Endothelial cell of umbilical vein (primary cell): ENCODE measurements around the gene TTC33. TPM values are rescaled to one million over a fixed set of nuclear protein-coding genes. Genes with fewer than 3 reads are reported as not detected.

ENCODE experiments used
- BruUV-seq: library from RNA; stranded (reverse); fragments of 400-500 nt; replicated peaks from 2 replicates; lab custom pipeline; 2021; lab: Mats Ljungman, UMichigan
- CTCF ChIA-PET: fragments of 300-600, 350-600 bp; sonication (Branson Sonifier 250); formaldehyde crosslinking; loops from one replicate; lab custom pipeline; 2021; ENCODE audit warnings: antibody characterized with exemption, inconsistent platforms; lab: Charles Lee
- POLR2A ChIA-PET: fragments of 300-600, 350-600 bp; sonication (Branson Sonifier 250); formaldehyde crosslinking; loops from one replicate; lab custom pipeline; 2021; ENCODE audit warnings: antibody characterized with exemption, inconsistent platforms; lab: Charles Lee
- DNase-seq: peaks from one replicate; pipeline ENCODE4 v3.0.0-alpha.2; 2011; ENCODE audit warnings: low read depth, low spot score
- FAIRE-seq: peaks from 2 replicates; lab custom pipeline; 2011; peaks lifted over from hg19 to GRCh38; lab: Jason Lieb, UNC
- H2AFZ ChIP-seq: 2 replicates; pipeline ENCODE4 v1.6.0; 2012; ENCODE audit warnings: low read depth, low read length, control low read depth, inconsistent platforms
- H3K27ac ChIP-seq: 2 replicates; pipeline ENCODE4 v1.5.1; 2011; ENCODE audit warnings: low read depth, mild to moderate bottlenecking, control low read depth, low read length, moderate library complexity; ENCODE audit not compliant: insufficient read depth
- H3K27me3 ChIP-seq, 2 experiments: 2 replicates each; pipeline versions ENCODE4 v1.6.0 to v1.6.1; 2011; ENCODE audit warnings: low read length in 2 of 2, mixed read lengths in 1 of 2; ENCODE audit not compliant: control insufficient read depth in 2 of 2, insufficient read depth in 2 of 2
- H3K36me3 ChIP-seq, 2 experiments: 2 replicates in 1 of 2; 3 replicates in 1 of 2; pipeline ENCODE4 v1.5.1; 2011; ENCODE audit warnings: low read length in 2 of 2, mild to moderate bottlenecking in 1 of 2, moderate library complexity in 1 of 2; ENCODE audit not compliant: control insufficient read depth in 2 of 2, insufficient read depth in 2 of 2; ENCODE audit errors: extremely low read depth in 1 of 2
- H3K4me1 ChIP-seq: 3 replicates; pipeline ENCODE4 v1.5.1; 2011; ENCODE audit warnings: mild to moderate bottlenecking, low read length; ENCODE audit not compliant: control insufficient read depth, insufficient read depth; ENCODE audit errors: extremely low read depth
- H3K4me2 ChIP-seq: 2 replicates; pipeline ENCODE4 v1.6.1; 2011; ENCODE audit warnings: low read length, control low read depth, mixed read lengths; ENCODE audit not compliant: insufficient read depth
- H3K4me3 ChIP-seq, 3 experiments: fragments of 200-600 bp in 1 of 3; sonication (generic), shearing (Covaris generic) in 1 of 3; replicated peaks in 1 of 3; 2 replicates each; pipeline ENCODE4 v1.5.1; 2011 to 2016; ENCODE audit warnings: control low read depth in 3 of 3, low read length in 3 of 3, mild to moderate bottlenecking in 2 of 3, inconsistent platforms in 1 of 3, low read depth in 1 of 3, moderate library complexity in 1 of 3; ENCODE audit not compliant: insufficient read depth in 1 of 3
- H3K79me2 ChIP-seq: 2 replicates; pipeline ENCODE4 v1.6.0; 2012; ENCODE audit warnings: low read length, inconsistent platforms; ENCODE audit not compliant: control insufficient read depth, insufficient read depth
- H3K9ac ChIP-seq: replicated peaks from 2 replicates; pipeline ENCODE3; 2011; ENCODE audit warnings: low read length, control low read depth; ENCODE audit not compliant: insufficient read depth; ENCODE audit errors: extremely low read depth
- H3K9me1 ChIP-seq: replicated peaks from 3 replicates; pipeline ENCODE4 v1.6.0; 2011; ENCODE audit warnings: mild to moderate bottlenecking, low read length; ENCODE audit not compliant: control insufficient read depth, insufficient read depth; ENCODE audit errors: extremely low read depth
- H3K9me3 ChIP-seq: replicated peaks from 2 replicates; pipeline ENCODE4 v1.5.1; 2012; ENCODE audit warnings: low read length, inconsistent platforms; ENCODE audit not compliant: control insufficient read depth, insufficient read depth
- H4K20me1 ChIP-seq: replicated peaks from 2 replicates; pipeline ENCODE3; 2011; ENCODE audit warnings: mild to moderate bottlenecking, low read length; ENCODE audit not compliant: control insufficient read depth, insufficient read depth; ENCODE audit errors: extremely low read depth
- EZH2 ChIP-seq: IDR thresholded peaks from 2 replicates; pipeline ENCODE4 v1.6.1; 2012; ENCODE audit warnings: borderline replicate concordance, low read depth, mild to moderate bottlenecking, moderate library complexity, low read length, inconsistent platforms; ENCODE audit not compliant: severe bottlenecking
- FOS ChIP-seq: IDR thresholded peaks from 2 replicates; pipeline ENCODE4 v1.6.1; 2011; ENCODE audit warnings: mild to moderate bottlenecking, low read length, moderate library complexity, borderline replicate concordance; ENCODE audit not compliant: insufficient read depth
- GATA2 ChIP-seq: IDR thresholded peaks from 2 replicates; pipeline ENCODE4 v1.7.0; 2011; ENCODE audit warnings: low read depth, mild to moderate bottlenecking, moderate library complexity, mixed read lengths, low read length; ENCODE audit not compliant: insufficient read length, insufficient read depth
- JUN ChIP-seq: IDR thresholded peaks from 2 replicates; pipeline ENCODE4 v1.6.1; 2011; ENCODE audit warnings: borderline replicate concordance, low read depth; ENCODE audit not compliant: insufficient read length, insufficient read depth
- MYC ChIP-seq: IDR thresholded peaks from one replicate; pipeline ENCODE4 v1.6.1; 2011; ENCODE audit warnings: mild to moderate bottlenecking, low read depth, low read length
- POLR2A ChIP-seq: IDR thresholded peaks from 2 replicates; pipeline ENCODE4 v1.6.1; 2012; ENCODE audit warnings: low read depth, mild to moderate bottlenecking, control low read depth, low read length
- POLR2AphosphoS5 ChIP-seq: IDR thresholded peaks from 2 replicates; pipeline ENCODE4 v1.6.1; 2012; ENCODE audit warnings: low read depth, mild to moderate bottlenecking, control low read depth, low read length, moderate library complexity; ENCODE audit not compliant: insufficient read depth
- dilution Hi-C: fragments of 300-500 bp; cut with MboI; formaldehyde crosslinking; loops from one replicate; pipeline ENCODE4 v1.15.0; 2019; ENCODE audit warnings: low sequenced_read_pairs; ENCODE audit not compliant: extremely low pct_ligation_motif_present
- intact Hi-C: fragments of 100-400 bp; cut with micrococcal nuclease; formaldehyde crosslinking; loops from one replicate; pipeline ENCODE4 v1.10.0; 2022
- polyA plus RNA-seq, 4 experiments: library from polyadenylated mRNA; depleted of rRNA in 3 of 4; stranded (reverse) in 3 of 4; unstranded in 1 of 4; fragments of >200 nt; gene quantifications; 2 replicates each; pipeline versions ENCODE4 v1.2.1 to v1.2.3, GENCODE V29; 2011 to 2012; ENCODE audit warnings: missing spikeins in 1 of 4
- total RNA-seq: library from RNA; stranded (reverse); gene quantifications from 2 replicates; pipeline ENCODE4 v1.2.3, GENCODE V29; 2021
- TF ChIP-seq, protein P1 (sequence below): IDR thresholded peaks from 2 replicates; pipeline ENCODE4 v1.6.1; 2011; ENCODE audit not compliant: insufficient read depth, insufficient read length
- TF ChIP-seq, protein P2 (sequence below), 2 donors: IDR thresholded peaks; 1 replicate in 1 of 2; 2 replicates in 1 of 2; pipeline ENCODE4 v1.5.1; 2011; ENCODE audit warnings: low read length in 2 of 2, mild to moderate bottlenecking in 2 of 2, moderate library complexity in 2 of 2, control low read depth in 1 of 2, inconsistent platforms in 1 of 2, low read depth in 1 of 2; ENCODE audit not compliant: insufficient read depth in 1 of 2; ENCODE audit errors: extremely low read depth in 1 of 2

TTC33 gene
- total and polyA plus RNA-seq, 2 donors (not counting 3 experiments of a cell fraction or from before 2014, with no cell fraction given): 2.2 to 11.7 TPM

DNA sequence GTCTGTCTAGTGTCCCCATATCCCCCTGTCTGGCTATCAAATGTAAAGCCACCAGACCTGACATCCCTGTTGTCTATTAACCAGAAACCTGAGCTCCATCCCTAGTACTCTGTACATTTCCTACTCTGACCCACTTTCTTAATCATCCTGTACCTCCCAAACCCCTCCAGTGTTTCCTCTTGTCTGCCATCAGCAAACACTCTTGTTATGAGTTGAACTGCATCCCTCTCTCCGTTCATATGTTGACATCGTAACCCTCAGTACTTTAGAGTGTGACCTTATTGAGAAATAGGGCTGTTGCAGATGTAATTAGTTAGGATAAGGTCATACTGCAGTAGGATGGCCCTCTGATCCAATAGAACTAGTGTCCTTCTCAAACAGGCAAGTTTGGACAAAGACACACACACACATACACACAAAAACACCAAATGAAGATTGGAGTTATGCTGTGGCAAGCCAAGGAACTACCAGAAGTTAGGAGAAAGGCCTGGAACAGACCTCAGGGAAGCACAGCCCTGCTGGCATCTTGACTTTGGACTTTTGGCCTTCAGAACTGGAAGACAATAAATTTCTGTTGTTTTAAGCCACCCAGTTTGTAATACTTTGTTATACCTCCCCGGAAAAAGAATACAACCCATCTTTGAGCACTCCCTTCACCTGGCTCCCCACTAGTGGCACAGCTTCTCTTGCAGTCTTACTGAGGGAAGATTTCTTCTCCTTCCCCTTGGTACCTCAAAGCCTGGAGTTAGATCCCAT is 256.1 kb downstream of the TTC33 start:
- no peaks in the 10 kb centered on the region for H4K20me1 ChIP-seq
- H3K4me1 ChIP-seq: peaks cover 7% of the 10 kb centered on the region
- POLR2A ChIA-PET: no interaction called here
- no peaks in the 10 kb centered on the region for H3K27me3 ChIP-seq
- no peak overlapping the region for H3K4me2 ChIP-seq
- no TSS peak for BruUV-seq
- TF ChIP-seq MYC: no peak
- TF ChIP-seq, protein P1, sequence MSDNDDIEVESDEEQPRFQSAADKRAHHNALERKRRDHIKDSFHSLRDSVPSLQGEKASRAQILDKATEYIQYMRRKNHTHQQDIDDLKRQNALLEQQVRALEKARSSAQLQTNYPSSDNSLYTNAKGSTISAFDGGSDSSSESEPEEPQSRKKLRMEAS: no peak
- TF ChIP-seq JUN: no peak
- no peak for TF ChIP-seq GATA2
- TF ChIP-seq POLR2AphosphoS5: no peak
- no peak for TF ChIP-seq POLR2A
- TF ChIP-seq FOS: no peak
- no peak for TF ChIP-seq EZH2
- TF ChIP-seq, protein P2, sequence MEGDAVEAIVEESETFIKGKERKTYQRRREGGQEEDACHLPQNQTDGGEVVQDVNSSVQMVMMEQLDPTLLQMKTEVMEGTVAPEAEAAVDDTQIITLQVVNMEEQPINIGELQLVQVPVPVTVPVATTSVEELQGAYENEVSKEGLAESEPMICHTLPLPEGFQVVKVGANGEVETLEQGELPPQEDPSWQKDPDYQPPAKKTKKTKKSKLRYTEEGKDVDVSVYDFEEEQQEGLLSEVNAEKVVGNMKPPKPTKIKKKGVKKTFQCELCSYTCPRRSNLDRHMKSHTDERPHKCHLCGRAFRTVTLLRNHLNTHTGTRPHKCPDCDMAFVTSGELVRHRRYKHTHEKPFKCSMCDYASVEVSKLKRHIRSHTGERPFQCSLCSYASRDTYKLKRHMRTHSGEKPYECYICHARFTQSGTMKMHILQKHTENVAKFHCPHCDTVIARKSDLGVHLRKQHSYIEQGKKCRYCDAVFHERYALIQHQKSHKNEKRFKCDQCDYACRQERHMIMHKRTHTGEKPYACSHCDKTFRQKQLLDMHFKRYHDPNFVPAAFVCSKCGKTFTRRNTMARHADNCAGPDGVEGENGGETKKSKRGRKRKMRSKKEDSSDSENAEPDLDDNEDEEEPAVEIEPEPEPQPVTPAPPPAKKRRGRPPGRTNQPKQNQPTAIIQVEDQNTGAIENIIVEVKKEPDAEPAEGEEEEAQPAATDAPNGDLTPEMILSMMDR (IDR thresholded peaks at IDR 0.05; ENCODE audit: extremely low read depth in 1 of 2, insufficient read depth in 1 of 2, low read depth in 1 of 2, low read length in 2 of 2): no peak
- H2AFZ ChIP-seq: no peak overlapping the region
- dilution Hi-C loops (no loop called here), intact Hi-C loops (no loop called here)
- H3K36me3 ChIP-seq: no peaks in the 10 kb centered on the region
- DNase-seq: no peak
- CTCF ChIA-PET: interaction anchor here (0.9 kb wide), 1 partner anchor 180 kb away, joined by 3 read pairs; the partner anchor contains the start of gene PTGER4
- no peaks in the 10 kb centered on the region for H3K9me3 ChIP-seq
- H3K79me2 ChIP-seq: no peaks in the 10 kb centered on the region
- H3K27ac ChIP-seq: no peak overlapping the region
- FAIRE-seq: no peak
- no peaks in the 10 kb centered on the region for H3K9me1 ChIP-seq
- H3K4me3 ChIP-seq: no peak overlapping the region
- H3K9ac ChIP-seq: no peak overlapping the region
